Measurements from ENCODE around the gene ROR1. TPM values are rescaled to one million over a fixed set of nuclear protein-coding genes. Genes with fewer than 3 reads are reported as not detected.

Gene ROR1
- total and polyA plus RNA-seq, 5 donors: 3.4 to 32.5 (median 11.9) TPM

- intact Hi-C loops (cut with DNase I): no loop called here
- DNase-seq: no peak
- no peak overlapping the region for H3K27ac ChIP-seq (ENCODE audit: low read length)
- ATAC-seq: peak in 1 of 2 donors; percentile 61
- H3K27me3 ChIP-seq (ENCODE audit: control insufficient read depth, insufficient read depth): no peaks in the 10 kb centered on the region
- 28% methylated on average over 1 of the region's 1 CpG for WGBS
- H3K4me3 ChIP-seq (ENCODE audit: low read length): no peak overlapping the region
- H3K9me3 ChIP-seq (ENCODE audit: control insufficient read depth, low read length): no peaks in the 10 kb centered on the region
- H3K4me1 ChIP-seq (ENCODE audit: control insufficient read depth, insufficient read depth, low read length): peaks cover 3% of the 10 kb centered on the region
These were observed 100.6 kb downstream of the ROR1 start for GRCh38 chr1:63874278-63874880.

- H3K4me3 ChIP-seq (ENCODE audit: low read length): no peak overlapping the region
- intact Hi-C loops (cut with DNase I): no loop called here
- H3K4me1 ChIP-seq (ENCODE audit: control insufficient read depth, insufficient read depth, low read length): peaks cover 3% of the 10 kb centered on the region
- H3K9me3 ChIP-seq (ENCODE audit: control insufficient read depth, low read length): no peaks in the 10 kb centered on the region
- H3K27me3 ChIP-seq (ENCODE audit: control insufficient read depth, insufficient read depth): no peaks in the 10 kb centered on the region
- ATAC-seq (no peak), DNase-seq (no peak)
- H3K27ac ChIP-seq (ENCODE audit: low read length): no peak overlapping the region
These were observed 101.8 kb downstream of the ROR1 start for GRCh38 chr1:63875636-63876035.

- Histone ChIP-seq H3K27me3 (ENCODE audit: control insufficient read depth, insufficient read depth) (no peaks in the 10 kb centered on the region), H3K27ac (ENCODE audit: low read length) (no peak overlapping the region), H3K9me3 (ENCODE audit: control insufficient read depth, low read length) (no peaks in the 10 kb centered on the region), H3K4me1 (ENCODE audit: control insufficient read depth, insufficient read depth, low read length) (peaks cover 3% of the 10 kb centered on the region), H3K4me3 (ENCODE audit: low read length) (no peak overlapping the region)
- DNase-seq (no peak), ATAC-seq (no peak)
- intact Hi-C loops (cut with DNase I): no loop called here
- WGBS: 90% methylated on average over 8 of the region's 8 CpGs
These were observed 103.4 kb downstream of the ROR1 start for GRCh38 chr1:63877021-63877767.

- Histone ChIP-seq H3K4me1 (ENCODE audit: control insufficient read depth, insufficient read depth, low read length) (peaks cover 3% of the 10 kb centered on the region), H3K4me3 (ENCODE audit: low read length) (no peak overlapping the region), H3K9me3 (ENCODE audit: control insufficient read depth, low read length) (no peaks in the 10 kb centered on the region), H3K27me3 (ENCODE audit: control insufficient read depth, insufficient read depth) (no peaks in the 10 kb centered on the region), H3K27ac (ENCODE audit: low read length) (no peak overlapping the region)
- ATAC-seq (no peak), DNase-seq (no peak)
- WGBS: 94% methylated on average over 3 of the region's 3 CpGs
- intact Hi-C loops (cut with DNase I): no loop called here
These were observed 104.0 kb downstream of the ROR1 start for GRCh38 chr1:63877816-63878215.

GRCh38 chr1:63878932-63879331, 105.1 kb downstream of the ROR1 start:
- H3K9me3 ChIP-seq (ENCODE audit: control insufficient read depth, low read length): no peaks in the 10 kb centered on the region
- DNase-seq (no peak), ATAC-seq (no peak)
- H3K27me3 ChIP-seq (ENCODE audit: control insufficient read depth, insufficient read depth): no peaks in the 10 kb centered on the region
- H3K4me1 ChIP-seq (ENCODE audit: control insufficient read depth, insufficient read depth, low read length): peaks cover 3% of the 10 kb centered on the region
- H3K4me3 ChIP-seq (ENCODE audit: low read length): no peak overlapping the region
- intact Hi-C loops (cut with DNase I): no loop called here
- WGBS: 2% methylated on average over 1 of the region's 1 CpG
- H3K27ac ChIP-seq (ENCODE audit: low read length): no peak overlapping the region

GRCh38 chr1:63880958-63881576, 107.2 kb downstream of the ROR1 start:
- intact Hi-C loops (cut with DNase I): no loop called here
- Histone ChIP-seq H3K27me3 (ENCODE audit: control insufficient read depth, insufficient read depth) (no peaks in the 10 kb centered on the region), H3K27ac (ENCODE audit: low read length) (no peak overlapping the region), H3K4me3 (ENCODE audit: low read length) (no peak overlapping the region), H3K4me1 (ENCODE audit: control insufficient read depth, insufficient read depth, low read length) (peaks cover 3% of the 10 kb centered on the region), H3K9me3 (ENCODE audit: control insufficient read depth, low read length) (no peaks in the 10 kb centered on the region)
- DNase-seq (no peak), ATAC-seq (no peak)
- 50% methylated on average over 1 of the region's 1 CpG for WGBS

GRCh38 chr1:63882048-63882704, 108.4 kb downstream of the ROR1 start:
- intact Hi-C loops (cut with DNase I): no loop called here
- H3K4me3 ChIP-seq (ENCODE audit: low read length): no peak overlapping the region
- ATAC-seq (peak in 1 of 2 donors; percentile 40), DNase-seq (no peak)
- no peak overlapping the region for H3K27ac ChIP-seq (ENCODE audit: low read length)
- no peaks in the 10 kb centered on the region for H3K9me3 ChIP-seq (ENCODE audit: control insufficient read depth, low read length)
- peaks cover 2% of the 10 kb centered on the region for H3K4me1 ChIP-seq (ENCODE audit: control insufficient read depth, insufficient read depth, low read length)
- no peaks in the 10 kb centered on the region for H3K27me3 ChIP-seq (ENCODE audit: control insufficient read depth, insufficient read depth)
- WGBS: 76% methylated on average over 4 of the region's 4 CpGs

- no peak overlapping the region for H3K27ac ChIP-seq (ENCODE audit: low read length)
- WGBS: 79% methylated on average over 6 of the region's 6 CpGs
- H3K4me1 ChIP-seq (ENCODE audit: control insufficient read depth, insufficient read depth, low read length): no peaks in the 10 kb centered on the region
- intact Hi-C loops (cut with DNase I): no loop called here
- ATAC-seq: no peak
- DNase-seq: no peak
- no peaks in the 10 kb centered on the region for H3K9me3 ChIP-seq (ENCODE audit: control insufficient read depth, low read length)
- H3K4me3 ChIP-seq (ENCODE audit: low read length): no peak overlapping the region
- H3K27me3 ChIP-seq (ENCODE audit: control insufficient read depth, insufficient read depth): no peaks in the 10 kb centered on the region
These were observed 109.8 kb downstream of the ROR1 start for GRCh38 chr1:63883494-63884235.

- intact Hi-C loops (cut with DNase I): no loop called here
- Histone ChIP-seq H3K4me3 (ENCODE audit: low read length) (no peak overlapping the region), H3K27ac (ENCODE audit: low read length) (no peak overlapping the region), H3K9me3 (ENCODE audit: control insufficient read depth, low read length) (no peaks in the 10 kb centered on the region), H3K4me1 (ENCODE audit: control insufficient read depth, insufficient read depth, low read length) (no peaks in the 10 kb centered on the region), H3K27me3 (ENCODE audit: control insufficient read depth, insufficient read depth) (no peaks in the 10 kb centered on the region)
- no peak for DNase-seq
- ATAC-seq: no peak
- WGBS: 81% methylated on average over 2 of the region's 2 CpGs
These were observed 110.7 kb downstream of the ROR1 start for GRCh38 chr1:63884486-63884885.

GRCh38 chr1:63885899-63886298, 112.1 kb downstream of the ROR1 start:
- no peaks in the 10 kb centered on the region for H3K4me1 ChIP-seq (ENCODE audit: control insufficient read depth, insufficient read depth, low read length)
- DNase-seq: no peak
- H3K4me3 ChIP-seq (ENCODE audit: low read length): no peak overlapping the region
- intact Hi-C loops (cut with DNase I): no loop called here
- WGBS: 93% methylated on average over 10 of the region's 10 CpGs
- no peaks in the 10 kb centered on the region for H3K27me3 ChIP-seq (ENCODE audit: control insufficient read depth, insufficient read depth)
- no peak overlapping the region for H3K27ac ChIP-seq (ENCODE audit: low read length)
- no peak for ATAC-seq
- H3K9me3 ChIP-seq (ENCODE audit: control insufficient read depth, low read length): no peaks in the 10 kb centered on the region
